Muscle of leg (tissue), 11 donors: ENCODE measurements around the gene NKD1. TPM values are rescaled to one million over a fixed set of nuclear protein-coding genes. Genes with fewer than 3 reads are reported as not detected.

Source experiments
- DNase-seq: peaks from one replicate; pipeline ENCODE4 v3.0.0; 2013
- H3K27ac ChIP-seq: one replicate; pipeline ENCODE4 v1.5.1; 2013; ENCODE audit warnings: mild to moderate bottlenecking, low read length, control low read depth
- H3K27me3 ChIP-seq: one replicate; pipeline ENCODE4 v1.6.1; 2013; ENCODE audit warnings: low read length; ENCODE audit not compliant: control insufficient read depth, insufficient read depth
- H3K36me3 ChIP-seq: one replicate; pipeline ENCODE4 v1.6.1; 2013; ENCODE audit warnings: low read length; ENCODE audit not compliant: control insufficient read depth, insufficient read depth
- H3K4me1 ChIP-seq: one replicate; pipeline ENCODE4 v1.6.1; 2013; ENCODE audit warnings: low read length; ENCODE audit not compliant: control insufficient read depth, insufficient read depth
- H3K4me3 ChIP-seq: one replicate; pipeline ENCODE4 v1.5.1; 2013; ENCODE audit warnings: low read length, control low read depth
- H3K9me3 ChIP-seq: replicated peaks from 2 replicates; pipeline ENCODE4 v1.6.1; 2013; ENCODE audit warnings: low read depth, low read length; ENCODE audit not compliant: control insufficient read depth
- WGBS: methylation state at CpG from one replicate; pipeline ENCODE4 v1.1.5; 2013; ENCODE audit warnings: missing lambda C conversion rate; ENCODE audit not compliant: insufficient coverage; 5-methylcytosine and 5-hydroxymethylcytosine counted together
- polyA plus RNA-seq, 8 donors: library from polyadenylated mRNA; unstranded; fragments of 120-200 nt; gene quantifications; one replicate each; pipeline versions ENCODE4 v1.2.1 to v1.2.3, GENCODE V29; 2013; ENCODE audit warnings: inconsistent platforms in 1 of 8, low replicate concordance in 1 of 8; ENCODE audit not compliant: insufficient read length in 8 of 8, insufficient read depth in 1 of 8
- total RNA-seq: library from RNA; stranded (reverse); fragments of 120-200 nt; gene quantifications from one replicate; pipeline ENCODE4 v1.2.4, GENCODE V29; 2013

NKD1 gene
- total and polyA plus RNA-seq, 9 donors, result 2.8 to 7.7 (median 4.5) TPM

DNA sequence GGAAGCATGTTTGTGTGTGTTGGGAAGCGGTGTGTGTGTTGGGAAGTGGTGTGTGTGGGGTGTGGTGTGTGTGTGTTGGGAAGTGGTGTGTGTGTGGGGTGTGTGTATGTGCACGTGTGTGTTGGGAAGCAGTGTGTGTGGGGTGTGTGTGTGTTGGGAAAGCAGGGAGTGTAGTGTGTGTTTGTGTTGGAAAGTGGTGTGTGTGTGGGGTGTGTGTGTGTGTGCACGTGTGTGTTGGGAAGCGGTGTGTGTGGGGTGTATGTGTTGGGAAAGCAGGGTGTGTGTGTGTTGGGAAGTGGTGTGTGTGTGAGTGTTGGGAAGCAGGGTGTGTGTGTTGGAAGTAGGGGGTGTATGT lies 144.4 kb downstream of the NKD1 start:
- Histone ChIP-seq H3K9me3 (no peaks in the 10 kb centered on the region), H3K4me1 (peaks cover 41% of the 10 kb centered on the region)
- no peak for DNase-seq

DNA sequence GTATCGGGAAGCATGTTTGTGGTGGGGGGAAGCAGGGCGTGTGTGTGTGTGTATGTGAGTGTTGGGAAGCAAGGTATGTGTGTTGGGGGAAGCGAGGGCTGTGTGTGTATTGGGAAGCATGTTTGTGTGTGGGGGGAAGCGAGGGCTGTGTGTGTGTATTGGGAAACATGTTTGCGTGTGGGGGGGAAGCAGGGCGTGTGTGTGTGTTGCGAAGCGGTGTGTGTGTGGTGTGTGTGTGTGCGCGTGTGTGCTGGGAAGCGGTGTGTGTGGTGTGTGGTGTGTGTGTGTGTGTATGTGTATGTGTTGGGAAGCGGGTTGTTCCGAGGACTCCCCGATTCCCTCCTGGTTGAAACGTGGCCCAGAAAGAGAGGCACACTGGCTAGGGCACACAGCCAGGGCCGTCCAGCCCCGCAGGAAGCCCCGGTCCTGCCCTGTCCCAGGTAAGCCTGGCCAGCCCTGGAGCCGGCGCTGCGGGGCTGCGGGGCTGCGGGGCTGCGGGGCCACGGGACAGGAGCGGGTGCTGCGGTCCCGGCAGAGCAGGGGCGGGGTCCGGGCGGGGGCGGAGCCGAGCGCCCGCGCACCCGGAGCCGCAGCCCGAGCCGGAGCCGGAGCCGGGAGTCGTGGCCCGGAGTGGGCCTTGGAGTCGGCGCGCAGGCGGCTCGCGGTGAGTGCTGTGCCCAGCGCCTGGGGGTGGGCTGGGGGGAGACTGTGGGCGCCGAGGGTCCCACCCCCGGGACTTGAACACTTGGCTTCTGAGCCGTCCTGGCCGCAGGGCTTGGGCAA lies 145.0 kb downstream of the NKD1 start, which contains the start of gene NOD2:
Gene NOD2 (plus strand): TSS at position 608 of the 783 bp plus-strand sequence. CDS start 5,890 bp downstream, outside the sequence.
- H3K27ac ChIP-seq, result no peak within 1 kb of the TSS
- H3K9me3 ChIP-seq, result no peaks in the 10 kb centered on the region
- H3K4me3 ChIP-seq, result peak within 1 kb of the TSS; percentile 34
- peaks cover 41% of the 10 kb centered on the region for H3K4me1 ChIP-seq
- DNase-seq, result no peak
- H3K27me3 ChIP-seq, result peaks cover 6% of the 10 kb centered on the region
- WGBS, result 15% methylated on average over 55 of the region's 56 CpGs
- no peaks in the 10 kb centered on the region for H3K36me3 ChIP-seq

More for the DNA sequence above, 144.4 kb downstream of the NKD1 start:
- peaks cover 6% of the 10 kb centered on the region for H3K27me3 ChIP-seq
- no peak overlapping the region for H3K27ac ChIP-seq
- no peaks in the 10 kb centered on the region for H3K36me3 ChIP-seq
- WGBS, result 88% methylated on average over 4 of the region's 4 CpGs
- no peak overlapping the region for H3K4me3 ChIP-seq

DNA sequence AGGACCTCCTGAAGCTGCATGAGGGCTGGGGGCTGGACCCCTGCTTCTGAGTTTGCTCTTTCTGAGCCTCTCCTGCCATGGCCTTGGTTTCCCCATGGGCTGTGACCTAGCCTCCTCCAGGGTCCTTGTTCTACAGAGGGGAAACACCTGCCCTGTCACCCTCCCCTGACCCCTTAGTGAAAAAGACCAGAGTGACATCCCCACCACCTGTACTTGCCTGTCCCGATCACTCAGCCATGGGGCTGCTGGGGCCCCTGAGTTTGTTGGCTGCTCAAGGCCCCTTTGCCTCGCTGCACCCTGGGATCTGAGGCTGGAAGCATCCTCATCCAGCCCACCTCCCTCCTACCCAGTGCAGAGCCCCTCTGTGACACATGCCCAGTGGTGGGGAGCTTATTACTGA lies 146.0 kb downstream of the NKD1 start:
- Histone ChIP-seq H3K27me3 (peaks cover 6% of the 10 kb centered on the region), H3K27ac (no peak overlapping the region), H3K4me3 (no peak overlapping the region), H3K4me1 (peaks cover 46% of the 10 kb centered on the region), H3K9me3 (no peaks in the 10 kb centered on the region), H3K36me3 (no peaks in the 10 kb centered on the region)
- DNase-seq, result no peak
- 90% methylated on average over 1 of the region's 2 CpGs for WGBS

DNA sequence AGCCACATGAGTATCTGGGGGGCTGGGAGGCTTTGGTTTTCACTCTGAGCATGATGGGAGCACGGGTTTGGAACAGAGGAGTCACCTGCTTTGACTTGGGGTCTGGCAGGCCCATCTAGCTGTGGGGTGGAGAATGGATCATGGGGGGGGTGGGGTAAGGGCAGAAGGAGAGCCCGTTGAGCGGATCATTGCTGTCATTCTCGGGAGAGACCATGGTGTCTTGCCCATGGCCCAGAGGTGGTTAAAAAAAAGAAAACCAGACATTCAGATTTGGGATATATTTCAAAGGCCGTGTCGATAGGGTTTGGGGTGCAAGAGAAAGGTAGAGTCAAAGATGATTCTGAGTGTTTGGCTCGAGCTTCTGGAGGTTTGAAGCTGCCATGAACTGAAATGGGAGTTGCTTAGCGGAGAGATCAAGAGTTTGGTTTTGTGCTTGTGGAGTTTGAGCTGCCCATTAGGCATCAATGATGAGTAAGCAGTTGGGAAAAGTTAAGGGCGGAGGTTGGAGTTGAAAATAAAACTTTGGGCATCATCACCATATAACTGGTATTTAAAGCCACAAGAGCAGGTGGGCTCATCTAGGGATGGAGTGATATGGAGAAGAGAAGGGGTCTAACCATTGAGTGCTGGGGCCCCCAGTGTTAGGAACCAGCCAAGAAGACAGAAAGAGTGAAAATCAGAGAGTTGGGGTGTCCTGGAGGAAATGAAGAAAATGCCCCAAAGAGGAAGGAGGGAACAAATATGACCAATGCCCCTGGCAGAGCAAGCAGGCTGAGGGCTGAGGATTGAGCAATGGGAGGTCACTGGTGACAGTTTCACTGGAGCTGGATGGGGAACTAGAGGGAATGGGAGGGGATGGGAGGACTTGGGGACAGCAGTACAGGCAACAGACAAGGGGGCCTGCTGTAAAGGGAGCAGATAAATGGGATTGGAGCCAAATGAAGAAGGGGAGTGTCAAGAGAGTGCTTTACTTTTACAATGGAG lies 147.1 kb downstream of the NKD1 start:
- 91% methylated on average over 7 of the region's 9 CpGs for WGBS
- H3K4me3 ChIP-seq, result no peak overlapping the region
- H3K27ac ChIP-seq, result peak overlapping the region; percentile 76
- no peaks in the 10 kb centered on the region for H3K36me3 ChIP-seq
- H3K4me1 ChIP-seq, result peaks cover 56% of the 10 kb centered on the region
- DNase-seq, result peak; percentile 46
- H3K27me3 ChIP-seq, result peaks cover 6% of the 10 kb centered on the region
- no peaks in the 10 kb centered on the region for H3K9me3 ChIP-seq

DNA sequence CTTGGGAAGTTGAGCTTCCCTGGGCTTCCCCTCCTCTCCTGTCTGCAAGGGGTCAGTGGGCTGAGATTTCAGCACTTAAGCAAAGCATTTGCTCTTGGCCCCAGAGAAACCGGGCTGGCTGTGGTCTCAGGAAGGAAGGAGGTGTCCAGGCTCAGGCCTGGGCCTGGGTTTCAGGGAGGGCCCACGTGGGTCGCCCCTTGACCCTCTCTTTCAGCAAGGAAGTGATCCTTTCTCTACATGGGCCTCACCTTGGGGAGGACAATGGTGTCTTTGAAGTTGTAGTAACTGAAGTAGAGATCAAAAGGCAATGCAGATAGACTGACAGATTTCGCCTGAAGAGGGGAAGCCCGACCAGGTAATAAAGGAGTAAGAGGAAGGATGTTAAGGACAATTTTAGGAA lies 147.9 kb downstream of the NKD1 start:
- H3K27me3 ChIP-seq, result peaks cover 6% of the 10 kb centered on the region
- H3K36me3 ChIP-seq, result no peaks in the 10 kb centered on the region
- peak overlapping the region; percentile 76 for H3K27ac ChIP-seq
- H3K4me3 ChIP-seq, result no peak overlapping the region
- peaks cover 58% of the 10 kb centered on the region for H3K4me1 ChIP-seq
- DNase-seq, result no peak
- WGBS, result 34% methylated on average over 3 of the region's 5 CpGs
- H3K9me3 ChIP-seq, result no peaks in the 10 kb centered on the region

DNA sequence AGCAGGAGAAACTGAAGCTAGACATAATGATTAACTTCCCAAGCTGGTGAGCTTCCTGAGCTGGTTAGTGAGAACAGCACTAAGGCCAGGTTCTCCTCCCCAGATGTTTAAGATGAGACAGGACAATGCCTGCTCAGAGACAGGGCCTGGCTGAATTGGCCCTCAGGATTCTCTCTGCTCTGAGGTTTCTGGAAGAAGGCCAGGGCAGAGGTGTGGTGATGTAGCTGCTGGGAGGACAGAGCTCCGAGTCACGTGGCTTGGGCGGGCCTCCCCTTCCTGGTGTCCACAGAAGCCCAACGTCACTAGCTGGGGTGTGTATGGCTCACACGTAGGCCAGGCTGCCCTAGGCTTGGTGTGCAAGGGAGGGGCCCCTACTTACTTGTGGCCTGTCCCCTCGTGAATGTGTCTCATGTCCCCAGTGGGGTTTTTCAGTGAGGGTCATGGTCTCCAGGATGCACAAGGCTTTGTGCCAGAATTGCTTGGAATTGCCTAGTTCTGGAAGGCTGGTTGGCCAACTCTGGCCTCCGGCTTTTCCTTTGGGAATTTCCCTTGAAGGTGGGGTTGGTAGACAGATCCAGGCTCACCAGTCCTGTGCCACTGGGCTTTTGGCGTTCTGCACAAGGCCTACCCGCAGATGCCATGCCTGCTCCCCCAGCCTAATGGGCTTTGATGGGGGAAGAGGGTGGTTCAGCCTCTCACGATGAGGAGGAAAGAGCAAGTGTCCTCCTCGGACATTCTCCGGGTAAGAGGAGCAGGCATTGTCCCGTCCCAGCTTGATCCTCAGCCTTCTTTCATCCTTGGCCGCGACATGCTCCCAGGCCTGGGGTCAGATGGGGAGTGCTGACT lies 148.6 kb downstream of the NKD1 start:
- DNase-seq, result peak; percentile 76

DNA sequence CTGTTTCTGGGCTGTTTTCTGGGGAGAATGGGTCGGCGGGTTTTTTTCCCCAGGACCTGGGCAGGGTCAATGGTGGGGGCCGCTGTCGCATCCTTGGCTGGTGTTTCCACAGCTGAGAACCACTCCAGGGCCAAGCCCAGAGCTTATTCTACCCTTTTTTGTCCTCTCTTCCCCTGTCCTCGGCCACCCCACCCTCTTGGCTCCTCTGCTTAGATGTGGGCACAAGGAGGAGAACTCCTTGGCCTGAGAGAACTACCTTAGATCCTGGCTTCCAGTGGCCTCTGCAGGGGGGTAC lies 149.2 kb downstream of the NKD1 start:
- peak overlapping the region; percentile 76 for H3K27ac ChIP-seq

More for the DNA sequence above, 148.6 kb downstream of the NKD1 start:
- Histone ChIP-seq H3K4me1 (peaks cover 61% of the 10 kb centered on the region), H3K36me3 (no peaks in the 10 kb centered on the region), H3K27me3 (peaks cover 6% of the 10 kb centered on the region), H3K9me3 (no peaks in the 10 kb centered on the region), H3K27ac (peak overlapping the region; percentile 76), H3K4me3 (no peak overlapping the region)
- WGBS, result 43% methylated on average over 8 of the region's 15 CpGs

DNA sequence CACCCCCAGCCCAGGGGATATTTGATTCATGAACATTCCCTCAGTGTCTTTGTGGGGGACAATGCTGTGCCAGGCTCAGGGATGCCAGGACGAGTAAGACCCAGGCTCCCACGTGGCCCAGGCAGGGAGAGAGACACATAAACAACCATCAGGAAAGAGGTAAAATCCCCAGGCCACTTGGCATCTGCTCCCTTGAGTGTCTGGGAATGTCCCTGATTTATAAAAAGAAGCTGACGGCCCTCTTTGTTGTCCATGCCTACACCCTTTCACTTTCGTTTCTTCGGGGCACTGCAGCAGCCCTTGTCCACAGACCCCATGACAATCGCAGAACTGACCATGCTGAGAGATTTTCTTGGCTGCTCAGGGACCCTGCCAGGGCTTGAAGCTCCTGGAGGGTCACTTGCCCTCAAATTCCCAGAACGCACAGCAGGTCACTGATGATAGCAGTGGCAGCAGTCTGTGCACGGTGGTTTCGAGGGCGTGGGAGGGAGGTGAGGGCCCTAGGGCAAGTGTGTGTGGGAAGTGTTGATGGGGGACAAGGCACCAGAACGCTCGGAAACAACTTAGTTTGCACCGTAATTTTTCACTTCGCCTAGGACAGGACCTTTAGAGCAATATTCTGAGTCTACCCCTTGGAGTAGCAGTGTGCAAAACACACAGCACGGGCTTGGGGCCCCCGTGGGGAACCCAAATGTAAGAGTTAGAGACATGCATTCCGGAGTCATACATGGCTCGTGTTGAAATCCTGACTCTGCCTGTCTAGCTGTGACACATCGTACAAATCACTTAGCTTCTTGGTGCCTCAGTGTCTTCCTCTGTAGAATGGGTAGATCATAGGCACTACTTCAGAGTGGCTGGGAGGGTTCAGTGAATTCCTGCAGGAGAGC lies 149.9 kb downstream of the NKD1 start:
- Histone ChIP-seq H3K4me3 (no peak overlapping the region), H3K27ac (peak overlapping the region; percentile 76), H3K27me3 (peaks cover 6% of the 10 kb centered on the region), H3K4me1 (peaks cover 68% of the 10 kb centered on the region), H3K36me3 (no peaks in the 10 kb centered on the region), H3K9me3 (no peaks in the 10 kb centered on the region)
- peak; percentile 67 for DNase-seq
- 64% methylated on average over 16 of the region's 19 CpGs for WGBS

More for the DNA sequence above, 149.2 kb downstream of the NKD1 start:
- Histone ChIP-seq H3K27me3 (peaks cover 6% of the 10 kb centered on the region), H3K4me3 (no peak overlapping the region), H3K9me3 (no peaks in the 10 kb centered on the region), H3K4me1 (peaks cover 66% of the 10 kb centered on the region), H3K36me3 (no peaks in the 10 kb centered on the region)
- DNase-seq, result no peak
- 83% methylated on average over 1 of the region's 5 CpGs for WGBS
